ENCODE data around the gene TOX4.

DNA sequence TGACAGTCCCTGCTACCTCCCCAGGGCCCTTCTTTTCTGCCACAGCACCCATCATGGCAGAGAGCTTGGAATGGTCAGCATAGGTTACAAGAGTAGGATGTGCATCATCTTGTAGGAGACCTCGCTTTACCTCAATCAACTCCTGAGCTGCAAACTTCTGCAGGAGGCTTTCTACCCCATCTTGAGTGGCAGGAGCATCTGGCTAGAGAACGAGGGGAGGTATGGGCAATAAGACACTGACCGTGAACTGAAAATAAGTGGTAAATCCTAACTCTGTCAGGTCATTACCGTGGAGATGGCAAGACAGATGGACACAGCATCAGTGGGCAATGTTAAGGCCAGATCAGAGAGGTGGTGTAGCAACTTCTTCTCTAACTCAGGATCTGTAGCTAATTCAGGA lies 26.4 kb downstream of the TOX4 start:
- TF ChIP-seq, protein P1, sequence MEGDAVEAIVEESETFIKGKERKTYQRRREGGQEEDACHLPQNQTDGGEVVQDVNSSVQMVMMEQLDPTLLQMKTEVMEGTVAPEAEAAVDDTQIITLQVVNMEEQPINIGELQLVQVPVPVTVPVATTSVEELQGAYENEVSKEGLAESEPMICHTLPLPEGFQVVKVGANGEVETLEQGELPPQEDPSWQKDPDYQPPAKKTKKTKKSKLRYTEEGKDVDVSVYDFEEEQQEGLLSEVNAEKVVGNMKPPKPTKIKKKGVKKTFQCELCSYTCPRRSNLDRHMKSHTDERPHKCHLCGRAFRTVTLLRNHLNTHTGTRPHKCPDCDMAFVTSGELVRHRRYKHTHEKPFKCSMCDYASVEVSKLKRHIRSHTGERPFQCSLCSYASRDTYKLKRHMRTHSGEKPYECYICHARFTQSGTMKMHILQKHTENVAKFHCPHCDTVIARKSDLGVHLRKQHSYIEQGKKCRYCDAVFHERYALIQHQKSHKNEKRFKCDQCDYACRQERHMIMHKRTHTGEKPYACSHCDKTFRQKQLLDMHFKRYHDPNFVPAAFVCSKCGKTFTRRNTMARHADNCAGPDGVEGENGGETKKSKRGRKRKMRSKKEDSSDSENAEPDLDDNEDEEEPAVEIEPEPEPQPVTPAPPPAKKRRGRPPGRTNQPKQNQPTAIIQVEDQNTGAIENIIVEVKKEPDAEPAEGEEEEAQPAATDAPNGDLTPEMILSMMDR (IDR thresholded peaks at IDR 0.05) = no peak
- TF ChIP-seq POLR2A (IDR thresholded peaks at IDR 0.05) = no peak
